IMR-90 (cell line): ENCODE data around the gene CALR. TPM values are rescaled to one million over a fixed set of nuclear protein-coding genes. Genes with fewer than 3 reads are reported as not detected.

Experiments used
- ATAC-seq: fragments of 200-7000 bp; cut with Tn5 transposase; 2 replicates; pipeline ENCODE4 v1.9.1; 2020; ENCODE audit warnings: low read depth, mild to moderate bottlenecking, moderate library complexity
- BruUV-seq: library from RNA; stranded (reverse); fragments of 400-500 nt; replicated peaks from 2 replicates; lab custom pipeline; 2021; lab: Mats Ljungman, UMichigan
- CTCF ChIA-PET: fragments of 300-600 bp; formaldehyde crosslinking; extraction: SDS; loops from one replicate; lab custom pipeline; 2021; ENCODE audit warnings: antibody characterized with exemption; lab: Yijun Ruan, JAX
- POLR2A ChIA-PET: fragments of 300-600 bp; sonication (Branson Sonifier 250); formaldehyde crosslinking; loops from one replicate; lab custom pipeline; 2022; ENCODE audit warnings: antibody characterized with exemption; ENCODE audit not compliant: unreplicated experiment; lab: Charles Lee
- DNase-seq: peaks from one replicate; pipeline ENCODE4 v3.0.0; 2013
- H2AFZ ChIP-seq: replicated peaks from 2 replicates; pipeline ENCODE3; 2013; ENCODE audit warnings: low read length, mild to moderate bottlenecking; ENCODE audit not compliant: poor library complexity
- H2AK5ac ChIP-seq: 2 replicates; pipeline ENCODE4 v1.6.1; 2013; ENCODE audit warnings: low read depth, low read length, inconsistent platforms
- H2AK9ac ChIP-seq: replicated peaks from 2 replicates; pipeline ENCODE3; 2013; ENCODE audit warnings: mild to moderate bottlenecking, low read depth, low read length, moderate library complexity; ENCODE audit not compliant: poor library complexity
- H2BK120ac ChIP-seq: 2 replicates; pipeline ENCODE4 v1.6.1; 2013; ENCODE audit warnings: low read depth, low read length, inconsistent platforms
- H2BK15ac ChIP-seq: 3 replicates; pipeline ENCODE4 v1.6.1; 2013; ENCODE audit warnings: low read depth, low read length, inconsistent platforms
- H2BK20ac ChIP-seq: 2 replicates; pipeline ENCODE4 v1.6.1; 2013; ENCODE audit warnings: low read depth, mild to moderate bottlenecking, inconsistent platforms, low read length, moderate library complexity
- H2BK5ac ChIP-seq: 2 replicates; pipeline ENCODE4 v1.6.1; 2013; ENCODE audit warnings: mild to moderate bottlenecking, low read depth, low read length, inconsistent platforms; ENCODE audit not compliant: poor library complexity, severe bottlenecking
- H3K14ac ChIP-seq: replicated peaks from 2 replicates; pipeline ENCODE4 v1.6.1; 2013; ENCODE audit warnings: low read depth, low read length, inconsistent platforms
- H3K18ac ChIP-seq: 2 replicates; pipeline ENCODE4 v1.6.1; 2013; ENCODE audit warnings: low read depth, low read length, control low read depth
- H3K23ac ChIP-seq: 2 replicates; pipeline ENCODE4 v1.6.1; 2013; ENCODE audit warnings: low read depth, low read length, inconsistent platforms
- H3K27ac ChIP-seq: 2 replicates; pipeline ENCODE4 v1.5.1; 2013; ENCODE audit warnings: mild to moderate bottlenecking, control low read depth, low read length; ENCODE audit not compliant: insufficient read depth
- H3K27me3 ChIP-seq: 2 replicates; pipeline ENCODE4 v1.6.1; 2013; ENCODE audit warnings: low read length; ENCODE audit not compliant: control insufficient read depth, insufficient read depth
- H3K36me3 ChIP-seq: 2 replicates; pipeline ENCODE4 v1.6.1; 2013; ENCODE audit warnings: low read length, mixed read lengths; ENCODE audit not compliant: control insufficient read depth, insufficient read depth
- H3K4ac ChIP-seq: 2 replicates; pipeline ENCODE4 v1.6.1; 2013; ENCODE audit warnings: low read depth, low read length, inconsistent platforms
- H3K4me1 ChIP-seq: 2 replicates; pipeline ENCODE4 v1.6.1; 2013; ENCODE audit warnings: low read length, mixed read lengths; ENCODE audit not compliant: control insufficient read depth, insufficient read depth
- H3K4me2 ChIP-seq: 2 replicates; pipeline ENCODE4 v1.6.1; 2013; ENCODE audit warnings: low read depth, mild to moderate bottlenecking, control low read depth, low read length, moderate library complexity
- H3K4me3 ChIP-seq: 2 replicates; pipeline ENCODE4 v1.5.1; 2013; ENCODE audit warnings: low read depth, mild to moderate bottlenecking, control low read depth, low read length, moderate library complexity; ENCODE audit not compliant: insufficient read depth
- H3K56ac ChIP-seq: 2 replicates; pipeline ENCODE4 v1.6.1; 2013; ENCODE audit warnings: low read length, inconsistent platforms; ENCODE audit not compliant: insufficient read depth; ENCODE audit errors: extremely low read depth
- H3K79me1 ChIP-seq, 2 experiments: 2 replicates each; pipeline ENCODE4 v1.6.1; 2013; ENCODE audit warnings: low read length in 2 of 2, inconsistent platforms in 1 of 2, low read depth in 1 of 2
- H3K9ac ChIP-seq: 2 replicates; pipeline ENCODE4 v1.6.1; 2013; ENCODE audit warnings: low read depth, low read length, control low read depth
- H3K9me1 ChIP-seq: 2 replicates; pipeline ENCODE4 v1.6.1; 2013; ENCODE audit warnings: low read length, inconsistent platforms; ENCODE audit not compliant: insufficient read depth
- H3K9me3 ChIP-seq: 2 replicates; pipeline ENCODE4 v1.6.1; 2013; ENCODE audit warnings: low read length; ENCODE audit not compliant: control insufficient read depth, insufficient read depth
- H4K20me1 ChIP-seq: 2 replicates; pipeline ENCODE4 v1.6.1; 2013; ENCODE audit warnings: low read length, inconsistent platforms; ENCODE audit not compliant: insufficient read depth
- H4K5ac ChIP-seq: 2 replicates; pipeline ENCODE4 v1.6.1; 2013; ENCODE audit warnings: mild to moderate bottlenecking, low read depth, low read length, control low read depth
- H4K8ac ChIP-seq, 2 experiments: 2 replicates each; pipeline ENCODE4 v1.6.1; 2013; ENCODE audit warnings: low read depth in 2 of 2, low read length in 2 of 2, control low read depth in 1 of 2, inconsistent platforms in 1 of 2
- H4K91ac ChIP-seq: 2 replicates; pipeline ENCODE4 v1.6.1; 2013; ENCODE audit warnings: low read depth, low read length, inconsistent platforms; ENCODE audit not compliant: insufficient read depth
- CHD1 ChIP-seq: IDR thresholded peaks from 2 replicates; pipeline ENCODE4 v1.6.1; 2012; ENCODE audit warnings: low read depth, low read length, improper control_type of control experiment
- FOS ChIP-seq: fragments of 150-350 bp; IDR thresholded peaks from 2 replicates; pipeline ENCODE4 v1.6.1; 2016; ENCODE audit warnings: low read depth, low read length
- MAFK ChIP-seq: IDR thresholded peaks from 2 replicates; pipeline ENCODE4 v1.6.1; 2012; ENCODE audit warnings: low read depth, low read length, improper control_type of control experiment
- MAZ ChIP-seq: IDR thresholded peaks from 2 replicates; pipeline ENCODE4 v1.6.1; 2012; ENCODE audit warnings: low read depth, mild to moderate bottlenecking, low read length, improper control_type of control experiment, moderate library complexity, borderline replicate concordance
- MXI1 ChIP-seq: IDR thresholded peaks from 2 replicates; pipeline ENCODE4 v1.6.1; 2012; ENCODE audit warnings: low read depth, mild to moderate bottlenecking, low read length, moderate library complexity, borderline replicate concordance
- NFE2L2 ChIP-seq: fragments of 150-350 bp; IDR thresholded peaks from 2 replicates; pipeline ENCODE4 v1.6.1; 2016; ENCODE audit warnings: low read depth, mild to moderate bottlenecking, low read length
- POLR2A ChIP-seq: IDR thresholded peaks from 2 replicates; pipeline ENCODE4 v1.6.1; 2012; ENCODE audit warnings: mild to moderate bottlenecking, low read depth, low read length
- RAD21 ChIP-seq: IDR thresholded peaks from 2 replicates; pipeline ENCODE4 v1.6.1; 2012; ENCODE audit warnings: low read length, improper control_type of control experiment
- RCOR1 ChIP-seq: IDR thresholded peaks from 2 replicates; pipeline ENCODE4 v1.6.1; 2012; ENCODE audit warnings: mild to moderate bottlenecking, low read length, improper control_type of control experiment; ENCODE audit not compliant: insufficient replicate concordance
- RFX5 ChIP-seq: IDR thresholded peaks from 2 replicates; pipeline ENCODE4 v1.8.0; 2012; ENCODE audit warnings: low read depth, mild to moderate bottlenecking, low read length, moderate library complexity
- SMC3 ChIP-seq: fragments of 150-350 bp; IDR thresholded peaks from 2 replicates; pipeline ENCODE4 v1.6.1; 2016; ENCODE audit warnings: low read depth, mild to moderate bottlenecking, antibody characterized with exemption, low read length, moderate library complexity
- WGBS, 2 experiments: methylation state at CpG; one replicate each; pipeline versions ENCODE4 v1.1.5 to v1.1.7; 2013; ENCODE audit warnings: missing lambda C conversion rate in 2 of 2; ENCODE audit not compliant: insufficient read length in 1 of 2; ENCODE audit errors: extremely low coverage in 2 of 2; 5-methylcytosine and 5-hydroxymethylcytosine counted together
- dilution Hi-C: fragments of 300-500 bp; cut with HindIII; formaldehyde crosslinking; loops from one replicate; pipeline ENCODE4 v1.14.3; 2018; ENCODE audit warnings: low sequenced_read_pairs; ENCODE audit not compliant: unreplicated experiment
- in situ Hi-C: fragments of 300-500 bp; cut with MboI; formaldehyde crosslinking; loops from 3 replicates; pipeline ENCODE4 v1.14.3; 2019; ENCODE audit warnings: low sequenced_read_pairs, inconsistent platforms, mixed read lengths
- intact Hi-C: fragments of 100-400 bp; cut with micrococcal nuclease; formaldehyde crosslinking; loops from 2 replicates; pipeline ENCODE4 v1.10.0; 2022
- polyA plus RNA-seq, 3 experiments: library from polyadenylated mRNA; depleted of rRNA; stranded (reverse); fragments of >200 nt; gene quantifications; 2 replicates each; pipeline ENCODE4 v1.2.3, GENCODE V29; 2012; ENCODE audit warnings: low replicate concordance in 1 of 3
- total RNA-seq: library from RNA; depleted of rRNA; stranded (reverse); fragments of >200 nt; gene quantifications from 2 replicates; pipeline ENCODE4 v1.2.3, GENCODE V29; 2012
- TF ChIP-seq, protein P1 (sequence below): fragments of 150-350 bp; IDR thresholded peaks from 2 replicates; pipeline ENCODE4 v1.6.1; 2016; ENCODE audit warnings: low read depth, mild to moderate bottlenecking, low read length, moderate library complexity, borderline replicate concordance

The CALR gene
- total and polyA plus RNA-seq, 2 of the 4 experiments (the other 2 are of a cell fraction) = 1,932 to 3,358 TPM

DNA sequence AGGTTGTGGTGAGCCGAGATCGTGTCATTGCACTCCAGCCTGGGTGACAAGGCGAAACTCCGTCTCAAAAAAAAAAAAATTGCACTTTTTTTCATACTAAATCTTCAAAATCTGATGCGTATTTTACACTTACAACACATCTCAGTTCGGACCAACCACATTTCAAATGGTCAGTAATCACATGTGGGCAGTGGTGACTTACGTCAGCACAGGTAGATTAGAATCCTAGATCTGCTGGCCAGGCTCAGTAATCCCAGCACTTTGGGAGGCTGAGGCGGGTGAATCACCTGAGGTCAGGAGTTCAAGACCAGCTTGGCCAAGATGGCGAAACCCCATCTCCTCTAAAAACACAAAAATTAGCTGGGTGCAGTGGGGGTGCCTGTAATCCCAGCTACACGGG lies 3.3 kb upstream of the CALR start:
- ChIA-PET POLR2A (no interaction called here), CTCF (no interaction called here)
- dilution Hi-C loops = no loop called here
- Histone ChIP-seq H4K5ac (no peak overlapping the region), H3K27me3 (no peaks in the 10 kb centered on the region), H4K91ac (no peak overlapping the region), H3K4me1 (peaks cover 13% of the 10 kb centered on the region), H3K56ac (no peak overlapping the region), H3K36me3 (peaks cover 12% of the 10 kb centered on the region), H3K18ac (no peak overlapping the region), H3K4me3 (no peak overlapping the region), H2BK120ac (no peak overlapping the region), H3K4me2 (no peak overlapping the region), H2AFZ (no peak overlapping the region), H3K27ac (no peak overlapping the region), H2AK9ac (peak overlapping the region; percentile 22), H3K9ac (no peak overlapping the region), H3K79me1 (peaks cover 5 to 48% of the 10 kb centered on the region in 2 experiments; a peak in 3 of 4 replicates), H2BK5ac (no peak overlapping the region), H4K8ac (no peak overlapping the region), H3K9me3 (no peaks in the 10 kb centered on the region), H2BK20ac (no peak overlapping the region), H3K14ac (no peak overlapping the region), H3K9me1 (peaks cover 15% of the 10 kb centered on the region), H3K23ac (no peak overlapping the region), H3K4ac (no peak overlapping the region), H2AK5ac (no peak overlapping the region), H4K20me1 (peaks cover 34% of the 10 kb centered on the region), H2BK15ac (no peak overlapping the region)
- no TSS peak for BruUV-seq
- TF ChIP-seq MXI1 (no peak), MAZ (no peak), RCOR1 (no peak), CHD1 (no peak), RAD21 (no peak), RFX5 (no peak), FOS (no peak), NFE2L2 (no peak), POLR2A (no peak), MAFK (no peak), SMC3 (no peak)
- TF ChIP-seq, protein P1, sequence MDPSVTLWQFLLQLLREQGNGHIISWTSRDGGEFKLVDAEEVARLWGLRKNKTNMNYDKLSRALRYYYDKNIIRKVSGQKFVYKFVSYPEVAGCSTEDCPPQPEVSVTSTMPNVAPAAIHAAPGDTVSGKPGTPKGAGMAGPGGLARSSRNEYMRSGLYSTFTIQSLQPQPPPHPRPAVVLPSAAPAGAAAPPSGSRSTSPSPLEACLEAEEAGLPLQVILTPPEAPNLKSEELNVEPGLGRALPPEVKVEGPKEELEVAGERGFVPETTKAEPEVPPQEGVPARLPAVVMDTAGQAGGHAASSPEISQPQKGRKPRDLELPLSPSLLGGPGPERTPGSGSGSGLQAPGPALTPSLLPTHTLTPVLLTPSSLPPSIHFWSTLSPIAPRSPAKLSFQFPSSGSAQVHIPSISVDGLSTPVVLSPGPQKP = no peak
- 100% methylated on average over 1 of the region's 10 CpGs; no CpG with 5 or more reads in 1 of the 2 experiments for WGBS, 2 experiments
- ATAC-seq = no peak
- no peak for DNase-seq
- in situ Hi-C loops = no loop called here
- intact Hi-C loops = no loop called here
